K562 (cell line): ENCODE measurements around the gene RIMBP3C. TPM values are rescaled to one million over a fixed set of nuclear protein-coding genes. Genes with fewer than 3 reads are reported as not detected.

Experiments
- BRCA1 ChIP-seq, 2 experiments: fragments of 450-650 bp in 1 of 2; sonication (generic) in 1 of 2; formaldehyde crosslinking in 1 of 2; IDR thresholded peaks; 2 replicates each; pipeline versions ENCODE4 v1.5.0 to v1.6.1; 2017 to 2020; ENCODE audit warnings: mild to moderate bottlenecking in 1 of 2, missing genetic modification reagents in 1 of 2
- CAMTA2 ChIP-seq: fragments of 250-450 bp; sonication (Bioruptor Pico); conservative IDR thresholded peaks from 2 replicates; pipeline ENCODE4 v1.5.1; 2022
- CBFB ChIP-seq: sonication (generic); formaldehyde crosslinking; IDR thresholded peaks from 2 replicates; pipeline ENCODE4 v1.4.0; 2020; ENCODE audit warnings: mild to moderate bottlenecking, missing genetic modification reagents
- CBX2 ChIP-seq: fragments of 200-600 bp; sonication (generic); IDR thresholded peaks from one replicate; pipeline ENCODE4 v1.6.1; 2012; ENCODE audit warnings: mild to moderate bottlenecking, low read length, inconsistent platforms; ENCODE audit not compliant: insufficient read depth, poor library complexity, severe bottlenecking
- CBX3 ChIP-seq, 2 experiments: IDR thresholded peaks; 1 replicate in 1 of 2; 2 replicates in 1 of 2; pipeline ENCODE4 v1.6.1; 2012; ENCODE audit warnings: inconsistent platforms in 2 of 2, low read length in 2 of 2, borderline replicate concordance in 1 of 2, control low read depth in 1 of 2
- ETS1 ChIP-seq: conservative IDR thresholded peaks from 2 replicates; pipeline ENCODE4 v1.6.1; 2011; ENCODE audit warnings: low read depth, mild to moderate bottlenecking, low read length; ENCODE audit not compliant: control insufficient read depth
- FOXJ3 ChIP-seq: sonication (generic); formaldehyde crosslinking; IDR thresholded peaks from 2 replicates; pipeline ENCODE4 v1.4.0; 2020; ENCODE audit warnings: mild to moderate bottlenecking, missing genetic modification reagents
- GABPB1 ChIP-seq: sonication (generic); formaldehyde crosslinking; IDR thresholded peaks from 2 replicates; pipeline ENCODE4 v1.8.0; 2022; ENCODE audit warnings: mild to moderate bottlenecking, missing genetic modification reagents
- L3MBTL2 ChIP-seq: fragments of 450-650 bp; IDR thresholded peaks from 2 replicates; pipeline ENCODE4 v1.6.1; 2016; ENCODE audit warnings: mild to moderate bottlenecking, moderate library complexity
- NELFE ChIP-seq: IDR thresholded peaks from 2 replicates; pipeline ENCODE4 v1.6.1; 2011; ENCODE audit warnings: mild to moderate bottlenecking; ENCODE audit not compliant: insufficient read depth, insufficient read length
- TARDBP ChIP-seq: fragments of 450-650 bp; IDR thresholded peaks from 2 replicates; pipeline ENCODE4 v1.6.1; 2016
- TFAM ChIP-seq: fragments of 250-450 bp; sonication (Bioruptor Pico); conservative IDR thresholded peaks from 2 replicates; pipeline ENCODE4 v1.5.0; 2021; ENCODE audit warnings: mild to moderate bottlenecking, moderate library complexity
- U2AF2 ChIP-seq: fragments of 200-400 bp; formaldehyde crosslinking; optimal IDR thresholded peaks from 2 replicates; pipeline ENCODE3; 2017; ENCODE audit warnings: low read depth, mild to moderate bottlenecking, low read length
- ZBTB12 ChIP-seq: fragments of 250-450 bp; sonication (Bioruptor Pico); IDR thresholded peaks from 2 replicates; pipeline ENCODE4 v1.4.0; 2020
- ZBTB26 ChIP-seq: fragments of 450-650 bp; formaldehyde crosslinking; IDR thresholded peaks from 2 replicates; pipeline ENCODE4 v1.4.0; 2022; ENCODE audit warnings: missing genetic modification characterization
- ZBTB8A ChIP-seq: fragments of 450-650 bp; IDR thresholded peaks from 2 replicates; pipeline ENCODE4 v1.6.1; 2018; ENCODE audit warnings: mild to moderate bottlenecking, moderate library complexity; ENCODE audit not compliant: partially characterized antibody
- ZNF592 ChIP-seq: fragments of 450-650 bp; IDR thresholded peaks from 2 replicates; pipeline ENCODE4 v1.6.1; 2017; ENCODE audit warnings: antibody characterized with exemption, mild to moderate bottlenecking
- ZNF696 ChIP-seq: fragments of 250-450 bp; sonication (Bioruptor Pico); conservative IDR thresholded peaks from 2 replicates; pipeline ENCODE4 v1.4.0; 2020; ENCODE audit warnings: mild to moderate bottlenecking, moderate library complexity
- ZNF785 ChIP-seq: fragments of 250-450 bp; sonication (Bioruptor Pico); IDR thresholded peaks from 2 replicates; pipeline ENCODE4 v1.4.0; 2020; ENCODE audit warnings: mild to moderate bottlenecking
- ZNF830 ChIP-seq: fragments of 250-450 bp; sonication (Bioruptor Pico); IDR thresholded peaks from 2 replicates; pipeline ENCODE4 v1.5.0; 2021; ENCODE audit warnings: mild to moderate bottlenecking
- polyA plus RNA-seq, 8 experiments: library from polyadenylated mRNA; depleted of rRNA in 4 of 8; stranded (reverse) in 5 of 8; unstranded in 3 of 8; fragments of >200 nt; fragmentation: Nextera tagmentation in 2 of 8; fragmentation: Illumina TruSeq in 1 of 8; extraction: Ambion mirVana in 2 of 8; extraction: Trizol in 1 of 8; gene quantifications; 2 replicates each; pipeline versions ENCODE4 v1.2.1 to v1.2.3, GENCODE V29; 2011 to 2014; ENCODE audit warnings: inconsistent platforms in 1 of 8, missing spikeins in 1 of 8
- total RNA-seq, 7 experiments: library from RNA; depleted of rRNA in 6 of 7; stranded (reverse); fragments of >200 nt in 6 of 7; fragmentation: Illumina TruSeq in 2 of 7; extraction: Trizol in 2 of 7; gene quantifications; 2 replicates each; pipeline versions ENCODE4 v1.2.1 to v1.2.3, GENCODE V29; 2011 to 2021; ENCODE audit warnings: low replicate concordance in 1 of 7

The RIMBP3C gene
- total and polyA plus RNA-seq, 9 of the 15 experiments (the other 6 are each of a cell fraction or from before 2014, with no cell fraction given) = 0.09 to 0.98 (median 0.17) TPM; not detected in 2

- TF ChIP-seq ZBTB26 (CRISPR knock-in tag) (0 out of 2 replicates have a peak, but pooled peaks have one; percentile 52), BRCA1 (IDR thresholded peaks at IDR 0.05) (no peak), BRCA1 (CRISPR knock-in tag; IDR thresholded peaks at IDR 0.05) (no peak), ZBTB12 (CRISPR knock-in tag) (no peak), ZNF696 (no peak), CBX2 (no peak), TARDBP (no peak), ZNF592 (no peak), TFAM (no peak), L3MBTL2 (no peak), CBFB (CRISPR knock-in tag) (no peak), ZBTB8A (no peak), GABPB1 (CRISPR knock-in tag) (no peak), ETS1 (no peak), ZNF830 (CRISPR knock-in tag) (no peak), CAMTA2 (CRISPR knock-in tag) (no peak), U2AF2 (no peak), ZNF785 (CRISPR knock-in tag) (no peak), FOXJ3 (CRISPR knock-in tag) (no peak), CBX3 (IDR thresholded peaks at IDR 0.05; ENCODE audit: borderline replicate concordance in 1 of 2, low read length in 2 of 2) (peak in 1 of 2 experiments; percentile 20; a peak in 1 of 3 replicates), NELFE (no peak)
Observed at GRCh38 chr22:21582801-21583740, 31.8 kb upstream of the RIMBP3C start (continued).
